22Rv1 (cell line): ENCODE measurements around the gene INSIG1.

ENCODE experiments used
- H3K27ac ChIP-seq: fragments of 450-650 bp; 2 replicates; pipeline ENCODE4 v1.5.1; 2017
- ZFX ChIP-seq: fragments of 450-650 bp; IDR thresholded peaks from 2 replicates; pipeline ENCODE4 v1.6.1; 2017; ENCODE audit warnings: antibody characterized with exemption, borderline replicate concordance
- TF ChIP-seq, protein P1 (sequence below): fragments of 450-650 bp; IDR thresholded peaks from 2 replicates; pipeline ENCODE4 v1.5.1; 2017; ENCODE audit warnings: mild to moderate bottlenecking

Gene INSIG1

GRCh38 chr7:155353256-155353897, 55.7 kb downstream of the INSIG1 start:
- no peak overlapping the region for H3K27ac ChIP-seq
- TF ChIP-seq, protein P1, sequence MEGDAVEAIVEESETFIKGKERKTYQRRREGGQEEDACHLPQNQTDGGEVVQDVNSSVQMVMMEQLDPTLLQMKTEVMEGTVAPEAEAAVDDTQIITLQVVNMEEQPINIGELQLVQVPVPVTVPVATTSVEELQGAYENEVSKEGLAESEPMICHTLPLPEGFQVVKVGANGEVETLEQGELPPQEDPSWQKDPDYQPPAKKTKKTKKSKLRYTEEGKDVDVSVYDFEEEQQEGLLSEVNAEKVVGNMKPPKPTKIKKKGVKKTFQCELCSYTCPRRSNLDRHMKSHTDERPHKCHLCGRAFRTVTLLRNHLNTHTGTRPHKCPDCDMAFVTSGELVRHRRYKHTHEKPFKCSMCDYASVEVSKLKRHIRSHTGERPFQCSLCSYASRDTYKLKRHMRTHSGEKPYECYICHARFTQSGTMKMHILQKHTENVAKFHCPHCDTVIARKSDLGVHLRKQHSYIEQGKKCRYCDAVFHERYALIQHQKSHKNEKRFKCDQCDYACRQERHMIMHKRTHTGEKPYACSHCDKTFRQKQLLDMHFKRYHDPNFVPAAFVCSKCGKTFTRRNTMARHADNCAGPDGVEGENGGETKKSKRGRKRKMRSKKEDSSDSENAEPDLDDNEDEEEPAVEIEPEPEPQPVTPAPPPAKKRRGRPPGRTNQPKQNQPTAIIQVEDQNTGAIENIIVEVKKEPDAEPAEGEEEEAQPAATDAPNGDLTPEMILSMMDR, result no peak
- no peak for TF ChIP-seq ZFX

DNA sequence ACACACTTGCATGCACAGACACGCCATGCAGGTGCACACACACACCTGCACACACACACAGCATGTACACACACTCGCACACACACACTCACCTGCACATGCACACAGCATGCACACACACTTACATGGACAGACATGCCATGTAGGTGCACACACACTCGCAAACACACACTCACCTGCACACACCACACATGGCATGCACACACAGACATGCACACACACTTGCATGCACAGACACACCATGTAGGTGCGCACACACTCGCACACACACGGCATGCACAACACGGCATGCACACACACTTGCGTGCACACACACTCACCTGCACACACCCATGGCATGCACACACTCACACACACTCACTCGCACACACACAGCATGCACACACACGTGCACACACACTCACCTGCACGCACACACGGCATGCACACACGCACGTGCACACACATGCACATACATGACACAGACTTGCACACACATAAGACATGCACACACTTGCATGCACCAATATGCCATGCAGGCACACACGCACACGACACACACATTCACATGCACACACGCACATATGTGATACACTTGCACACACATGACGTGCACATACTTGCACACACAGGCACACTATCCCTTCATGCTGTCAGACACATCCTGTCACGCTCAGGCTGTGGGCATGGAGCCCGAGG, 56.8 kb downstream of the INSIG1 start:
- no peak for TF ChIP-seq ZFX
- TF ChIP-seq, protein P1, result no peak
- no peak overlapping the region for H3K27ac ChIP-seq

- H3K27ac ChIP-seq, result no peak overlapping the region
- TF ChIP-seq, protein P1, result no peak
- TF ChIP-seq ZFX, result no peak
Measured at GRCh38 chr7:155355176-155355575, 57.5 kb downstream of the INSIG1 start.

- TF ChIP-seq, protein P1, result no peak
Measured at GRCh38 chr7:155355745-155356144, 58.1 kb downstream of the INSIG1 start.

DNA sequence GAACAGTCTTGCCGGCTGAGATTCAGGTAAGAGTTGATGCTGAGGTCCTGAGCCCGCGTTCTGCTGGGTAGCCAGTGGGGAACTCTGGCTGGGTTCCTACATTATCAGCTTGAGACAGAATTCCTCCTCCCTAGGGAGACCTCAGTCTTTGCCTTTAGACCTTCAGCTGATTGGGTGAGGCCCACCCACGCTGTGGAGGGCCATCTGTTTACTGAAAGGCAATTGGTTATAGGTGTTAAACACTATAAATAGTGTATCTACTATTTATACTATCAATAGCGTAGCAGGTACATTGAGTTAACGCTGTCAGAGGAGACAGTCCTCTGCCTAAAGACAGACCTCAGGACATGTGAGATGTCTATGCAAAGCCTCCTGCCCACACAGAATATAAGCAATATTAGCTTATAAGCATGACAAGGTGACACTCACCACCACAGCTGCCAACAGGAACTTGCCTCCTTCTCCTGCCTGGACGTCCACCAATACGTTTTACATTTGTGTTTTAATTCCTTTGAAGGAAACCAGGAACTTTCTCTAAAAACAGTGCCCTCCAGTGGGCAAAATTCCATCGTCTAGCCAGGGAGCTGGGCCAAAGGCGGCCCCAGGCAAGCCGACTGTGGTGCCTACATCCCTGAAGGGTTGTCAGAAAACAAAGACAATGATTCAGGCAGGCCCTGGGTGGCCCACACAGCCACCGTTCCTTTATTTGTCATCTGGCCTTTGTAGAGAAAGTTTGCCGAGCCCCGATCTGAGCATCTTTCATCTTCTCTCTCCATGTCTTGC, 58.8 kb downstream of the INSIG1 start:
- H3K27ac ChIP-seq, result no peak overlapping the region
- TF ChIP-seq, protein P1, result peak; percentile 68
- TF ChIP-seq ZFX, result no peak

More at GRCh38 chr7:155355745-155356144, 58.1 kb downstream of the INSIG1 start:
- H3K27ac ChIP-seq, result no peak overlapping the region

DNA sequence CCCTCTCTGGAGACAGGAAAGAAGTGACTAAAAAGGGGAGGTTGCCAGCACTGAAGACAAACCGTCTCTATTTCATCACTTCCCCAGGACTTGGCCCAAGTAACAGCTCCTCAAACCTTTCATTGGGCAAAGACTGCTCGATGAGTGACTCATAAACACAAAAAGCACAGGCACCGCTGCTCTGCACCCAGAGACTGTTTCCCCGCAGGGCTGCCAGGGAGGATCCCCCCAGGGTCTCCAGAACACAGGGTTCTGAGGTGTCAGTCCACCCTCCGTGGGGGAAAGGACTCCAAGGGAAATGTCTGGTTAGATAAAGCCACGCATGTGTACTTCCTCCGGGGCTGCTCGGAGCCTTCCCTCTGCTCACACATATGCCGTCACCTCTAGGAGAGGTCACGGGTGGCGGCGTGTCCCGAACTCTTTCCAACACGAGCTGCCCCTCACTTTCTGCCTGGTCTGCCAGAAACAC, 59.9 kb downstream of the INSIG1 start:
- TF ChIP-seq ZFX, result no peak
- TF ChIP-seq, protein P1, result no peak
- H3K27ac ChIP-seq, result no peak overlapping the region
